ENCODE results near the gene DCLK1.
"Not testable (repeated sequence)": the region's sequence is repeated elsewhere in the genome, so short reads cannot be mapped to it uniquely, and the experiment has no call there.

Gene DCLK1

DNA sequence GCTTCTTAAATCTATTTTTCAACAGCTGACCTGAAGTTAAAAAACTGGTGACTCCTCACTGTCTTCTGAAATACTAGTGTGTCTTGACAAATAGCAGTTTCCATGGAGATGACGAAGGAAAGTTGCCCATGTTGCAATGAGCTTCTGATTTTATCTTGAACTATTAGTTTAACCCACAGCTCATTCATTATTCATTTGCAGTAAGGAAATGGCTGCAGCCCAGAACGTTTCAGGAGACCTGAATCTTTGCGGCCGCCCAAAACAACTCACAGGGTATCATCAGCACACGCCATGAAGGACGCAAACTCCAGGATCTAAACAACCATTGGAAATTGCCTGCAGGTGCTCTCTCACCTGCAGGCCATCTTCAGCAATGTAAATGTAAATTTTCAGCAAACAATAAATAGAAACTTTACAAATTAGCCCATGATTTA, 142.5 kb downstream of the DCLK1 start:
- FAIRE-seq: no peak
- TF ChIP-seq, protein P1, sequence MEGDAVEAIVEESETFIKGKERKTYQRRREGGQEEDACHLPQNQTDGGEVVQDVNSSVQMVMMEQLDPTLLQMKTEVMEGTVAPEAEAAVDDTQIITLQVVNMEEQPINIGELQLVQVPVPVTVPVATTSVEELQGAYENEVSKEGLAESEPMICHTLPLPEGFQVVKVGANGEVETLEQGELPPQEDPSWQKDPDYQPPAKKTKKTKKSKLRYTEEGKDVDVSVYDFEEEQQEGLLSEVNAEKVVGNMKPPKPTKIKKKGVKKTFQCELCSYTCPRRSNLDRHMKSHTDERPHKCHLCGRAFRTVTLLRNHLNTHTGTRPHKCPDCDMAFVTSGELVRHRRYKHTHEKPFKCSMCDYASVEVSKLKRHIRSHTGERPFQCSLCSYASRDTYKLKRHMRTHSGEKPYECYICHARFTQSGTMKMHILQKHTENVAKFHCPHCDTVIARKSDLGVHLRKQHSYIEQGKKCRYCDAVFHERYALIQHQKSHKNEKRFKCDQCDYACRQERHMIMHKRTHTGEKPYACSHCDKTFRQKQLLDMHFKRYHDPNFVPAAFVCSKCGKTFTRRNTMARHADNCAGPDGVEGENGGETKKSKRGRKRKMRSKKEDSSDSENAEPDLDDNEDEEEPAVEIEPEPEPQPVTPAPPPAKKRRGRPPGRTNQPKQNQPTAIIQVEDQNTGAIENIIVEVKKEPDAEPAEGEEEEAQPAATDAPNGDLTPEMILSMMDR (IDR thresholded peaks at IDR 0.05; ENCODE audit: insufficient read depth, missing control alignments): no peak
- no peak for DNase-seq (ENCODE audit: insufficient read length, low spot score)

DNA sequence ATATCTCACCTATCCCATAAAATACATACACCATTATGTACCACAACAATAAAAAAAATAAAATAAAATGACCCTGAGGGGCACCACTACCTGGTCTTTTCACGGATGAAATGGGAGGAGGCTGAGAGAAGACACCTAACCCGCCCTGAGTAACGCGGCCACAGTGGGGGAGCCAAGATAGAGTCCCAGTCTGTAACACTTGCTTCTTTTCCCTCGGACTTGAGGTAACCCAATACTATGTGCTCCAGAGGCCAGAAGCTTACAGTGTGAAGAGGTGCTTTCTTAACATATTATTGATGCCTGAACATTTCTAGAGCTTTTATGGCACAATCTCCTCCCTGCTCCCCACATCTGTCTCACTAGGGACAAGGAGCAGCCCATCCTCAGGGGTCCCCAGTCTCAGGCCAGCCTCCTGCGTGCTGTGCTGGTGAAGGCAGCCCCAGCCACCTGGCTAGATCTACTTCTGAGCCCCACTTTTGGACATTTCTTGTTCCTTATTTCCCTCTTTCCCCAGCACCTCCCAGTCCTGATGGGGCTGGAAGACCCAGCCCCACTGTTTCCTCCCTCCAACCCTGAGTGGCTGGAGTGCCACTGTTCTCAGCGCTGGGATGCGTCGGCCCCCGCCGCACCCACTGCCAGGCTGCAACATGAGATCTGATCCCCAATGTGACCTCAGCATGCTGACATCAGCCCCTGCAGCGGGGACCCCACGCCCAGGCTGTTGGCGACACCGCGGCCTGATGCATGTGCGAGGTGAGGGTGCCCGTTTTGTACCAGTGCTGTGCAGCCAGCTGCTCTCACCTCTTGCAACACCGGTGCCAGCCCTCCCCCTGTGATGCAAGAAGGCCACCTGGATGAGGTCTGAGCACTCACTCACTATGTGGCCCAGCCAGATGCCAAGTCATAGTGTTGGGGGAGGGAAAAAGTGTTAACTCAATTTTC, 143.3 kb downstream of the DCLK1 start:
- DNase-seq (ENCODE audit: insufficient read length, low spot score) (no peak), FAIRE-seq (no peak)
- TF ChIP-seq, protein P1 (IDR thresholded peaks at IDR 0.05; ENCODE audit: insufficient read depth, missing control alignments): no peak

DNA sequence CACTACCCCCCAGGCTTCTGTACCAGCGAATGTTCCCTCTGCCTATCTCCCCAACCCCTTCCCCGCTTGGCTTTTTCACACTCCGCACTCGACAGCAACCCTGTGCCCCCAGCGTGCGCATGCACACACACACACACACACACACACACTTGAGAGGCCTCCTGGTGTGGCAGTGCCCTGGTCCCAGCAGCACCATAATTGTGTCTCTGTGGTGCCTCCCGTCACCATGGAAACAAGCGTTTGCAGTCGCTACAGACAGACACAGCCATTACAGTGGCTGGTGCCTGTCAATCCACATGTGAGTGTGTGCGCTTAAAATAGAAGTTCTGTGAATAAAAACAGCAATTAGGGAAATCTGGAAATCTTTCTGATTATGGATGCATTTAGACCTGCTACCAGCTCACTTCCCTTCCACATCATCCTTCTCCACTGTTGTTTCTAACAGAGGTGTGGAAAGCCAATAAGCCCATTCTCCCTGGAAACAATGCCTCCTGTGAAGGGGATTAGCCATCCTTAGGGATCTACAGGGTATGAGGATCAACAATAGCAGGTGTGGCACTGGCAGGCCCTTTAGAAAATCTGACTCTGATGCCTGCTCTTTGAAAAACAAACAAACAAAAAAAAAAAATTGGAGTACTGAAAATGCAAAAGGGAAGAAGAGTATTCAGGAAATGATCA, 146.3 kb downstream of the DCLK1 start:
- FAIRE-seq (peak; percentile 92), DNase-seq (ENCODE audit: insufficient read length, low spot score) (peak; percentile 61)
- TF ChIP-seq, protein P1 (IDR thresholded peaks at IDR 0.05; ENCODE audit: insufficient read depth, missing control alignments): no peak

DNA sequence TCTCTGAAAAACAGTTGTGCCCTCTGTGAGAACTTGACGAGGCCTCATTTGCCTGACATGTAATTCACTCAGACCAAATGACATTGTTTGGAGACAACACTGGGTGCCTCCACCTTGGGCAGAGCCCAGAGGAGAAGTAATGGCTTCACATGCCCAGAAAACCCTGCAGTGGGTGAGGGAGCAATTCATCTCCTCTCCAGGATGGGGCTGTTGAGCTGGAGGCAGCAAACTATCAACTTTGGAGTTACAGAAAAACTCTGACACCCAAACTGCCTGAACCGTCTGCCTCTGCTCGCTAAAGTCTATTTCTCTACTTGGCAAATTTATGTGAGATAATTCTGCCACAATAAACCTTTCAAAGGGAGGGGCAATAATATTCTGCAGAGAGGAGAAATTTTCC, 146.9 kb downstream of the DCLK1 start:
- TF ChIP-seq, protein P1 (IDR thresholded peaks at IDR 0.05; ENCODE audit: insufficient read depth, missing control alignments): no peak
- DNase-seq (ENCODE audit: insufficient read length, low spot score) (no peak), FAIRE-seq (no peak)

DNA sequence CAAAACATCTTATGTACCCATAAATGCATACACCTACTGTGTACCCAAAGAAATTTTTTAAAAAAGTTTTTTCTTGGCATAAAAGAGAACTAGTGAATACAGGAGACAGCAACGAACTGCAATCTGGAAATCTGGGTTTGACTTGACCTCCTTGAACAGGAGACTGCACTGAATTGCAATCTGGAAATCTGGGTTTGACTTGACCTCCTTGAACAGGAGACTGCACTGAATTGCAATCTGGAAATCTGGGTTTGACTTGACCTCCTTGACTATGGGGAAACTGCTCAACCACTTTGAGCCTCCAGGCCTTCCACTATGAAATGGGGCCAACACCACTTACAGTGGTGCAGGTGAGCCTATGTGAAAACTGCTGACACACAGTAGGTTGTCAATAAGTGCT, 147.5 kb downstream of the DCLK1 start:
- peak; percentile 25 for FAIRE-seq
- not testable (repeated sequence) for DNase-seq (ENCODE audit: insufficient read length, low spot score)

DNA sequence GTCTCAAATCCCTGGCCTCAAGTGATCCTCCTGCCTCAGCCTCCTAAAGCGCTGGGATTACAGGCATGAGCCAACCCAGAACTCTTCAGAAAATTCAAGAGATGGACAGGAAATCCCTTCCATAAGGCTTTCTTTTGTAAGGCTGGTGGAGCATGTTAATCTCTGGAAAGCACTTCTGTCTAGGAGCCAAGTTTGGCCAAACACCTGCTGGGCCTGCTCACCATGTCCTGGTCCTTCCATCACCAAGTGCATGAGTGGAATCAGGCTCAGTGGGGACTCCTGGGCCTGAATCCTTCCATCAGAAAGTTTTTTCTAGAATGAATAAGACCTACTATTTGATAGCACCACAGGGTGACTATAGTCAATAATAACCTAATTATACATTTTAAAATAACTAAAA, 148.0 kb downstream of the DCLK1 start:
- TF ChIP-seq, protein P1 (IDR thresholded peaks at IDR 0.05; ENCODE audit: insufficient read depth, missing control alignments): no peak
- FAIRE-seq: no peak
- no peak for DNase-seq (ENCODE audit: insufficient read length, low spot score)

DNA sequence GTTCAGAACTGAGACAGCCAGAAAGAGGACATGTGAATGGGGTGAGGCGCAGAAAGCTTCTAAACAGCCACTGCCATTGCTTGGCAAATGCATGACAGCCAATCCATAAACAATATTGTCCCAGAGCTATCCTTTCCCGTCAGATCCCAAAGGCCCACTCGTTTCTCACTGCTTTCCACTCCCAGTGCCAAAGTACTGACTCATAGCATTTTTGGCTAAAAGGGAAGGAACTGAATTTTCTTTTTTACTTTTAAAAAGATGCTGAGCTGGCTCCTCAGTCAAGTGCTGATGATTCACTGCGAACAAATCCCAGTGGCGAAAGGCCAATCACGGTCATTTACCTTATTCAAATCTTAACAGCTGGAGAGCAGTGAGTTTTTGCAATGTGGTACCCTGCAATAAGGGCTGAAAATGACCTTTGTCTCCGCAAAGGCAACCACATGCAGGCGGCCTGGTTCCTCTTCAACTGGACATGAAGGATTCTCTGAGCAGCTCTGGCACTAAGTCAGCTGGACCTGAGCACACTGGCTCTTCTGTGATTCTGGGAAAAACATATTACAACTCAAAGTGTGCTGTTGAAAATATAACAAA, 151.7 kb downstream of the DCLK1 start:
- no peak for FAIRE-seq
- TF ChIP-seq, protein P1 (IDR thresholded peaks at IDR 0.05; ENCODE audit: insufficient read depth, missing control alignments): no peak
- DNase-seq (ENCODE audit: insufficient read length, low spot score): no peak

All from D721Med (cell line).